GM06990 (cell line): Measurements from ENCODE around the gene NUP210L.

Source experiments
- DNase-seq: peaks from one replicate; pipeline ENCODE4 v3.0.0-alpha.2; 2011; ENCODE audit not compliant: insufficient read length; ENCODE audit errors: extremely low read depth
- H3K27me3 ChIP-seq: replicated peaks from 2 replicates; pipeline ENCODE4 v1.6.0; 2011; ENCODE audit warnings: low read length; ENCODE audit not compliant: control insufficient read depth, insufficient read depth
- H3K36me3 ChIP-seq: 2 replicates; pipeline ENCODE4 v1.5.1; 2011; ENCODE audit warnings: low read length; ENCODE audit not compliant: control insufficient read depth, insufficient read depth
- H3K4me3 ChIP-seq: replicated peaks from 2 replicates; pipeline ENCODE4 v1.5.1; 2011; ENCODE audit warnings: low read depth, mild to moderate bottlenecking, control low read depth, low read length
- TF ChIP-seq, protein P1 (sequence below): IDR thresholded peaks from 2 replicates; pipeline ENCODE4 v1.5.1; 2011; ENCODE audit warnings: low read length, control low read depth, mild to moderate bottlenecking, inconsistent platforms; ENCODE audit not compliant: insufficient read depth, poor library complexity, severe bottlenecking

Gene NUP210L

DNA sequence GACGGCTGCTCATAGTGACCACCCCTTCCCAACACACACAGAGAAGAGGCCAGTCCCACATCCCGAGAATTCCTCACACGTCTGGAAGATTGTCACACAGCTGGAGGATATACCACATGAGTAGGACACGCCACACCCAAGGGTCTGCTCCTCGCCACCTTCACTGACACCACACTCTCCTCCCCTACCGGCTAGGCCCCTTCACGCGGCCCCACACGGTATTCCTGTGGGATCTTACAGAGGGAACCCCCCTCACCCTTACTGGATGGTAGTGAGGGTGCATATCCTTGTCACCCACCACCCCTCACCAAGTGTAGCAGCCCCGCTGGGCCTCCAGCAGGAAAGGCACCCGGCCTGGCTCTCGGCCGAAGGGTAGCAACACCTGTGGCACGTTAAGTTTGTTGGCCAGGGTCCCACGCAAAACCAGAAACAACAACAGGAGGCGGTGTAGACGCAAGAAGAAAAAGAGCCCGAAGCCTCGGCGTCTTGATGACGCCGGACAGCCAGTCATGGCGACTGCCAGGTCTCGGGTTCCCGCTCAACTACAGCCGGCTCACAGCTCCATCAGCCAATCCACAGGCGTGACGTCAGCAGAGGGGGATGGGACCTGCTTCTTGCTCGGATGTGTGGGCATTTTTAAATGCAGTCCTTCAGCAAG is at the start of gene NUP210L:
TSS of gene NUP210L (minus strand) at position 540 of the 658 bp plus-strand sequence.
- peaks cover 7% of the 10 kb centered on the region for H3K36me3 ChIP-seq
- no peaks in the 10 kb centered on the region for H3K27me3 ChIP-seq
- TF ChIP-seq, protein P1, sequence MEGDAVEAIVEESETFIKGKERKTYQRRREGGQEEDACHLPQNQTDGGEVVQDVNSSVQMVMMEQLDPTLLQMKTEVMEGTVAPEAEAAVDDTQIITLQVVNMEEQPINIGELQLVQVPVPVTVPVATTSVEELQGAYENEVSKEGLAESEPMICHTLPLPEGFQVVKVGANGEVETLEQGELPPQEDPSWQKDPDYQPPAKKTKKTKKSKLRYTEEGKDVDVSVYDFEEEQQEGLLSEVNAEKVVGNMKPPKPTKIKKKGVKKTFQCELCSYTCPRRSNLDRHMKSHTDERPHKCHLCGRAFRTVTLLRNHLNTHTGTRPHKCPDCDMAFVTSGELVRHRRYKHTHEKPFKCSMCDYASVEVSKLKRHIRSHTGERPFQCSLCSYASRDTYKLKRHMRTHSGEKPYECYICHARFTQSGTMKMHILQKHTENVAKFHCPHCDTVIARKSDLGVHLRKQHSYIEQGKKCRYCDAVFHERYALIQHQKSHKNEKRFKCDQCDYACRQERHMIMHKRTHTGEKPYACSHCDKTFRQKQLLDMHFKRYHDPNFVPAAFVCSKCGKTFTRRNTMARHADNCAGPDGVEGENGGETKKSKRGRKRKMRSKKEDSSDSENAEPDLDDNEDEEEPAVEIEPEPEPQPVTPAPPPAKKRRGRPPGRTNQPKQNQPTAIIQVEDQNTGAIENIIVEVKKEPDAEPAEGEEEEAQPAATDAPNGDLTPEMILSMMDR: no peak
- DNase-seq: peak; percentile 20
- H3K4me3 ChIP-seq: no peak within 1 kb of the TSS

DNA sequence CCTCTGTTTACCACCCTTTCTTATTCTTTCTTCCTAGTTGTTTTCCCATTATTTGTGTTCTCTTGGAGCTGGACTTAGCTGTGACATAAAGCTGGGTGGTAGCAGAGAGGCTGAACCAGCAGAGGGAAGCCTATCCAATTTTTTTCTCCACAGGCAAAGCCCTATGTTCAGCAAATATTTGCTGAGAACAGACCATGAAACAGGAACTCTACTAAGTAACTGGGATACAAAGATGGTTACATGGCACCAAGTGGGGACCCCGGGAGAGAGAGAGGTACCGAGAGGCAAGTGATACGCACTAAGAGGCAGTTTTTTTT is 44.6 kb upstream of the NUP210L start:
- Histone ChIP-seq H3K27me3 (no peaks in the 10 kb centered on the region), H3K36me3 (no peaks in the 10 kb centered on the region), H3K4me3 (no peak overlapping the region)
- TF ChIP-seq, protein P1: no peak
- no peak for DNase-seq

DNA sequence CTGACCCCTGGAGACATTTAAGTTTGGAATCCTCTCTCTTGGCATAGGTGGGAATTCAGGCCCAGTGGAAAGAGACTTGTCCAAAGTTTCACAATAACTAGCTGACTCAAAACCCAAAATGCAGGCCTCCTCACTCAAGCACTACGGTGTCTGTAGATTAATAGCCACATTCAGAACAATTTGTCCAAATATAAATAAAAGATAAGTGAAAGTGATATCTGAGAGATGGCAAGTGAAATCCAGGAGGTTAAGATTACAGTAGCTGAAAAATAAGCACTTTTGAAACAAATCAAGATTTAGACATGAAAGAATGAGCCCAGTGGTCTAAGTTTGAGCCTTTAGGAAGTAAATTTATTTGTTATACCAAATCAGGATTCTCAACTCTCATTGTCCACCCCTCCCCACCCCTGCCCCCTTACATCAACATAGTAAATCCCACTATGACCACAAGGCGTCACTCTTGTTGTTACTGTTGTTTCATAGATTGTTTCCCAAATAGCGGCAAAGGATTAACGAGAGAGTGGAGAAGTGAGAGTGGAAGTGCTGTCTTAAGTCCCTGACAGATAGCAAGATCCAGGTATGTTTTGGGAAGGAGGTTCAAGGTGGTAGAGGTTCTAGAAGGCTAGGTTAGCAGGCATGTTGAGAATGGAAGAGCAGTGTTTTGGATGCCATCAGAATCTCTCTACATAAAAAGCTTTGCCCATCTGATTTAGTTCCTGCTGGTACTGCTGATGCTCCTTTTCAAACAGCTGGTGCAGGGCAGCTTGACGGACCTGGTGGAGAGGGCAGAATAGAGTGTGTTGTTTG is 44.1 kb upstream of the NUP210L start:
- TF ChIP-seq, protein P1: peak; percentile 71
- H3K4me3 ChIP-seq: no peak overlapping the region
- DNase-seq: peak; percentile 18
- no peaks in the 10 kb centered on the region for H3K36me3 ChIP-seq
- H3K27me3 ChIP-seq: no peaks in the 10 kb centered on the region; the same call in 1 of the 2 replicates

DNA sequence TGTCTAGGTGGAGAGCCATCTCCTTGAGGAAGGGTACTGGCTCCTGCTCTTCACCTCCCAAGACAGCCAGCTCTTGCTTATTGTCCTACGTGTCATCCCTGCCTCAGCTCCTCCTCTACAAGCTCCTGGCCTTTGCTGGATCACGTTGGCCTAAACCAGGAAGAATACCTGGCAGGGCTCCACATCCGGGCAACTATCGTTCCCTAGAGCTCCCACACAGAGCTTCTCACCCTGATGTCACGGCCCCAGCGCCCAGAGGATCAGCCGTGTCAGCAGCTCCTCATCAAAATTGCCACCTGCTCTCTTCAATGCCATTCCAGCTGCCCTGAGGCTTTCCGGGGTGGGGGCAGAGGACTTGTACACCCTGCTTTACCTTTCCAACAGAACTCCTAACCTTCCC is 38.9 kb upstream of the NUP210L start:
- H3K27me3 ChIP-seq: peaks cover 2% of the 10 kb centered on the region
- no peaks in the 10 kb centered on the region for H3K36me3 ChIP-seq
- TF ChIP-seq, protein P1: no peak
- H3K4me3 ChIP-seq: no peak overlapping the region
- DNase-seq: no peak

DNA sequence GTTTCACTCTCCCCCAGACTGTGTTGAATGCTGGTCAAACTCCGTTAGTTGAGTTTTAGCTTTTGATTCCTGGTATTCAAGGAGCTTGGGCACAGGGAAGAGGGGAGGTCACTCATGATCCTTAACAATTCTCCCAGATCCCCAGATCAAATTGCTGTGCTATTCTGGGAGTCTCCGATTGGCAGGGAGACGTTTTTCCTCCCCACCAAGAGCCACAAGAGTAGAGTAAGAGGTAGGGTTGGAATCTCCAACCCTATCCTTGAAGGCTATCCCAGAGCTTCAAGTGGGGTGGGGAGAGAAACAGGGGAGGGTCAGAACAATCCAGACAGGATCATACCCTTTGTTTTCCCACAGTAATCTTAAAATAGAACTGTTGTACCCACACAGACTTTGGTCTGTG is 37.6 kb upstream of the NUP210L start:
- no peak for DNase-seq
- TF ChIP-seq, protein P1: no peak
- peaks cover 2% of the 10 kb centered on the region for H3K27me3 ChIP-seq
- no peaks in the 10 kb centered on the region for H3K36me3 ChIP-seq
- H3K4me3 ChIP-seq: no peak overlapping the region
